ENCODE data around the gene COL5A2.

- TF ChIP-seq POLR2A (IDR thresholded peaks at IDR 0.05) (no peak), CTCF (IDR thresholded peaks at IDR 0.05) (no peak), EP300 (IDR thresholded peaks at IDR 0.05) (no peak), POLR2AphosphoS5 (IDR thresholded peaks at IDR 0.05) (no peak)
Measured at GRCh38 chr2:189076120-189076519, 103.4 kb downstream of the COL5A2 start.

All from upper lobe of left lung (tissue), 4 donors.